ENCODE measurements around the gene ATP5PD.

DNA sequence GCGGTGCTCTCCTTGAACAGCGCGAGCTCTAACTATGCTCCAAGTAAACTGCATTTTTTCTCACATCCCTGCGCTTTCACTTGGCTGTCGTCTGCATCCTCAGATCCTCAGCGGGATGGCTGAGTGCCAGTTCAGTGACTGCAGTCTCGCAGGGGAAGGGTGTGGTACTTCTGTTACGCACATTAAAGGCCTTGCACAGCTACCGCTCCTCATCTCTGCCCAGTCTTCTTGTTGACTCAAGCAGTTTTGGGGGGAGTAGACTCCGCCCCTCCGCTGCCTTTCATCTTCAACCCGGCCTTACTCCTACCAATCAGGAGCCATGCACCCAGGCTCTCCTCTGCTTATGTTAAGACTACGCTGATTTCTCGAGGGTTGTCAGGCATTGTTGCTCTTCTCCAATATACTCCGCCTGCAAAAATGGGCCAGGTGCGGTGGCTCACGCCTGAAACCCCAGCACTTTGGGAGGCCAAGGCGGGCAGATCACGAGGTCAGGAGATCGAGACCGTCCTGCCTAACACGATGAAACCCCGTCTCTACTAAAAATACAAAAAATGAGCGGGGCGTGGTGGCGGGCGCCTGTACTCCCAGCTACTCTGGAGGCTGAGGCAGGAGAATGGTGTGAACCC is 10.0 kb downstream of the ATP5PD start:
- TF ChIP-seq CTCF (IDR thresholded peaks at IDR 0.05) (no peak), POLR2A (IDR thresholded peaks at IDR 0.05) (peak in 1 of 4 donors; percentile 29)
